HAP-1 (cell line): ENCODE data around the gene TAS2R46.
A peak's percentile ranks its signal among the peaks of the same experiment; 100 is the strongest.
"Not testable (repeated sequence)": the region's sequence is repeated elsewhere in the genome, so short reads cannot be mapped to it uniquely, and the experiment has no call there.

Experiments used
- DNase-seq, 2 experiments: peaks; one replicate each; pipeline ENCODE4 v3.0.0-alpha.2; 2016 to 2020; ENCODE audit warnings: low spot score in 2 of 2
- H3K27me3 ChIP-seq: fragments of 250-450 bp; sonication (Bioruptor Pico); 2 replicates; pipeline ENCODE4 v1.5.1; 2020; ENCODE audit warnings: low read depth, mild to moderate bottlenecking, moderate library complexity
- H3K36me3 ChIP-seq: fragments of 250-450 bp; sonication (Bioruptor Pico); replicated peaks from 2 replicates; pipeline ENCODE4 v1.5.1; 2020; ENCODE audit warnings: mild to moderate bottlenecking
- H3K4me1 ChIP-seq: fragments of 250-450 bp; sonication (Bioruptor Pico); 2 replicates; pipeline ENCODE4 v1.5.1; 2020; ENCODE audit warnings: mild to moderate bottlenecking
- H3K4me3 ChIP-seq: fragments of 250-450 bp; sonication (Bioruptor Pico); 2 replicates; pipeline ENCODE4 v1.5.1; 2020; ENCODE audit warnings: mild to moderate bottlenecking, moderate library complexity
- H3K9me3 ChIP-seq: fragments of 250-450 bp; sonication (Bioruptor Pico); 2 replicates; pipeline ENCODE4 v1.5.1; 2020; ENCODE audit warnings: mild to moderate bottlenecking, moderate library complexity
- in situ Hi-C: fragments of 300-500 bp; cut with MboI; formaldehyde crosslinking; loops from 3 replicates; pipeline ENCODE4 v1.14.3; 2020; ENCODE audit warnings: low sequenced_read_pairs, inconsistent platforms, mixed read lengths

The TAS2R46 gene

DNA sequence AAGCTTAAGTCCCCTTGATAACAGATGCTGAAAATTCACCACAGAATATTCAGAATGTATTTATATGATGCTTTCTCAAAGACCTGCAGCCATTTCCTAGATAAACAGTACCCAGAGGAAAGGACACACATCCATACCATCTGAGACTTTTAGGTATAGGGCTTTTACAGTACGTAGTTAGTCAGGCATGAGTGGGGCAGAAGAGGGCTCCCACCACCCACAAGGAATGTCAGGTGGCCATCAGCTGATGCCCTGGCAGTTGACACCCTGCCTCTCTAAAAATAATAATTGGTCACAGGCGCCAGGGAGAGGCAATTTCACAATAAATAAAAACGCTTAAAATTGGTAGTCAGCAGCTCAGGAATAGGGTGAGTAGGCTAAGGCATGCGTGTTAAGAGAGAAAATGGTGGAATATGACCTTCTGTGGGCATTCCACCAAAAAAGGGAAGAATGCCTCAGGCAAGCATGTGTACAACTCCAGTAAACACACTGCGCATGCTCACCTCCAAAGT is 7.8 kb upstream of the TAS2R46 start:
- H3K36me3 ChIP-seq = no peaks in the 10 kb centered on the region
- H3K4me1 ChIP-seq = no peaks in the 10 kb centered on the region
- DNase-seq = no peak
- no peak overlapping the region for H3K4me3 ChIP-seq
- in situ Hi-C loops = loop anchor here (5.0 kb wide), 1 partner anchor 53 kb away; no protein-coding TSS in a partner anchor
- no peaks in the 10 kb centered on the region for H3K27me3 ChIP-seq
- no peaks in the 10 kb centered on the region for H3K9me3 ChIP-seq

DNA sequence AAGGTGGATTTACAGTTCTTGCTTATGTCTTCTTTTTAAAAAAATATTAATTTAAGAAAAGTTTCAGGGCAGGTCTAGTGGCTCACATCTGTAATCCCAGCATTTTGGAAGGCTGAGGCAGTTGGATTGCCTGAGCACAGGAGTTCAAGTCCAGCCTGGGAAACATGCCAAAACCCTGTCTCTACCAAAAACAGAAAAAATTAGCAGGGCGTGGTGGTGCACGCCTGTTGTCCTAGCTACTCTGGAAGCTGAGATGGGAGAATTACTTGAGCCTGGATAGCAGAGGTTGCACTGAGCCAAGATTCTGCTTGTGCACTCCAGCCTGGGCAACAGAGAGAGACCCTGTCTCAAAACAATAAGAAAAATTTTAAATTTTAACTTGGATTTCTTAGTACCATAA is 5.4 kb upstream of the TAS2R46 start:
- in situ Hi-C loops = no loop called here
- no peaks in the 10 kb centered on the region for H3K4me1 ChIP-seq
- no peak for DNase-seq
- no peak overlapping the region for H3K4me3 ChIP-seq
- H3K27me3 ChIP-seq = no peaks in the 10 kb centered on the region
- no peaks in the 10 kb centered on the region for H3K36me3 ChIP-seq
- no peaks in the 10 kb centered on the region for H3K9me3 ChIP-seq

DNA sequence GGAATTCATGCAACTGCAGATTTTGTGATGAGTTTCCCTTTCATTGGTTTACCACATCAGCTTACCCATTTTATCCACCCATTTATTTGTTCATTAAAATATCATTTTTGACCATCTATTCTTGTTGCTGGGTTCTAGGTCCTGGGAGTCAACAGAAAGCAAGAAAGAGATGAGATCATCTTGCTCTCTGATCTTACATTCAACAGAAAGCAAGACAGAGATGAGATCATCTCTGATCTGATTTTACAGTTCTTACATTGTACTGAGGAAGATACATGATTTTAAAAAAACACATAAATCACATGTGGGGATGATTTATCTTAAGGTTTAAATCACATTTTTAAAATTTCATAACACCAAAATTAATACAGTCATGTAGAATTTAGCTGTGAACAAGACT is 2.3 kb downstream of the TAS2R46 start:
- Histone ChIP-seq H3K27me3 (no peaks in the 10 kb centered on the region), H3K4me3 (no peak overlapping the region), H3K9me3 (no peaks in the 10 kb centered on the region), H3K4me1 (no peaks in the 10 kb centered on the region), H3K36me3 (no peaks in the 10 kb centered on the region)
- in situ Hi-C loops = no loop called here
- DNase-seq = no peak

DNA sequence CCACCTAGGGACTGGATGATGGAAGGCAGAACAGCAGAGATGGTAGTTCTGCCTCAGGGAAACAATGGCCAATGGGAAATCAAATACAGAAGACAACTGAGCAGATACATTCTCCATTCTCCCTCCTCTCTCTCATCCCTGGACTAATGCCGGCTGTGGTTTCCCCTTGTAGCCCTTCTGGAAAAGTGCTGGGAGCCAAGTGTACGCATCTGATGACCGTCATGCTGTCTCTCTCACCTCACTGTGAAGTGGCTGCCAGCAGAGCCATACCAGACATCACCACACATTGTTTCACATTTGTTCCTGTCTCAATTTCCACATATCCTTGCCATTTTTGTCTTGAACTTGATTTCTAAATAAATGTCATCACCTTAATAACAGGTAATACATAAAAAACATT is 3.1 kb downstream of the TAS2R46 start:
- Histone ChIP-seq H3K4me3 (no peak overlapping the region), H3K36me3 (no peaks in the 10 kb centered on the region), H3K27me3 (no peaks in the 10 kb centered on the region), H3K9me3 (no peaks in the 10 kb centered on the region), H3K4me1 (no peaks in the 10 kb centered on the region)
- in situ Hi-C loops = no loop called here
- DNase-seq = no peak

DNA sequence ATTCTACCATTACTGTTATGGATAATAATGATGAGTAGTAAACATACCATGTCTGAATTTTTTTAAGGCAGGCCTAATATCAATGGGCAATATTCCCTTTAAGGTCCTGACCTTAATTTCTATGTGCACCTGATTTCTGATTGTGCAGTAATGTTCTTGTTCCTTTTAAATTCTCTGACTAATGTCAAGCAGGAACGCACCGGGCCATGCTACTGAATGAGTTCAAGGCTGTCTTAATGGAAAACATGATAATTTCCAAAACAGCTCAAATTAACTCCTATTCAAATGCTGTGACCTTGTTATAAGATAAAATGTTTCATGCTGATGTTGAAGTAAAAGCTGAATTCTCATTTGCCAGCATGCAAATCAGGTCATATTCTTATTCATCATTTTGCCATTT is 6.8 kb downstream of the TAS2R46 start:
- Histone ChIP-seq H3K9me3 (no peaks in the 10 kb centered on the region), H3K4me1 (no peaks in the 10 kb centered on the region), H3K27me3 (no peaks in the 10 kb centered on the region), H3K4me3 (no peak overlapping the region), H3K36me3 (no peaks in the 10 kb centered on the region)
- in situ Hi-C loops = no loop called here
- DNase-seq = no peak

DNA sequence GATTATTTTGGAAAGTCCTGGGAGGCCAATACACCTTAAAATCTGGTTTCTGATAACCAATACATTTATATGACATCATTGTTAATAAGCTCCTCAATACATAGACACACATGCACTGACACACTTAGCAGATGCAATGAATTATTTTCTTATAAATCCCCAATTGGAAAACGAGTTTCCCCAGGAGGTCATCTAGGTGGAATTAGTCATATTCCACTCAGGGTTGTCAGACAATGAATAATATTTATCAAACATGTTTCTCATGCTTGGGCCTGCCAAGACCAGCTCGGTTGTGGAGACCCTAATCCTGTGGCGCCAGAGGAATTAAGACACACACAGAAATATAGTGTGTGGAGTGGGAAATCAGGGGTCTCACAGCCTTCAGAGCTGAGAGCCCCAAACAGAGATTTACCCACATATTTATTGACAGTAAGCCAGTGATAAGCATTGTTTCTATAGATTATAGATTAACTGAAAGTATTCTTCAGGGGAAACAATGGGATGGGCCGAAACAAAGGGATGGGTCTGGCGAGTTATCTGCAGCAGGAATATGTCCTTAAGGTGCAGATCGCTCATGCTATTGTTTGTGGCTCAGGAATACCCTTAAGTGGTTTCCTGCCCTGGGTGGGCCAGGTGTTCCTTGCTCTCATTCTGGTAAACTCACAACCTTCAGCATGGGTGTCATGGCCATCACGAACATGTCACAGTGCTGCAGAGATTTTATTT is 12.1 kb downstream of the TAS2R46 start:
- H3K9me3 ChIP-seq, DNase-seq, in situ Hi-C loops, H3K4me3 ChIP-seq, H3K27me3 ChIP-seq, H3K36me3 ChIP-seq, H3K4me1 ChIP-seq: not testable (repeated sequence)

DNA sequence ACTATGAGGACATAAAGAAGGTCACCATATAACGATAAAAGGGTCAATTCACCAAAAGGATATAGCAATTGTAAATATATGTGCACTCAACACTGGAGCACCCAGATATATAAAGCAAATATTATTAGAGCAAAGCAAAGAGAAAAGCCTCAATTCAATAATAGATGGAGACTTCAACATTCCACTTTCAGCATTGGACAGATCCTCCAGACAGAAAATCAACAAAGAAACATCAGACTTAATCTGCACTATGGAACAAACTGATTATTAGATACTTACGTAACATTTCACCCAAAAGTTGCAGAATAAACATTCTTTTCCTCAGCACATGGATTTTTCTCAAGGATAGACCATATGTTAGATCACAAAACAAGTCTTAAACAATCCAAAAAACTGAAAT is 20.7 kb downstream of the TAS2R46 start:
- H3K9me3 ChIP-seq, in situ Hi-C loops, DNase-seq, H3K4me1 ChIP-seq, H3K4me3 ChIP-seq, H3K27me3 ChIP-seq, H3K36me3 ChIP-seq: not testable (repeated sequence)

DNA sequence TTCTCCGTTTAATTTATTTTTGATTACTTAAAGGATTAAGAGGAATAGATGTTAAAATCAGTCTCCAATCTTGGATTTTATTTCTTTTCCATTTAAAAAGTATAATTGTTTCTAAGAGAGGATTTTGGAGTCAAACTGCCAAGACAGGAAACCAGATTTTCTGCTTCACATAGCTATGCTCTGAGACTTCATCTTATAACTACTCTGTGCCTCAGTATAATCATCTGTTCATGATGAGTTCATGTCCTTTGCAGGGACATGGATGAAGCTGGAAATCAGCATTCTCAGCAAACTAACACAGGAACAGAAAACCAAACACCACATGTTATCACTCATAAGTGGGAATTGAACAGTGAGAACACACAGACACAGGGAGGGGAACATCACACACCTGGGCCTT is 21.9 kb downstream of the TAS2R46 start:
- Histone ChIP-seq H3K27me3 (no peaks in the 10 kb centered on the region), H3K36me3 (peaks cover 4% of the 10 kb centered on the region; the same call in 1 of the 2 replicates), H3K9me3 (no peaks in the 10 kb centered on the region), H3K4me1 (no peaks in the 10 kb centered on the region), H3K4me3 (no peak overlapping the region)
- DNase-seq = no peak
- in situ Hi-C loops = no loop called here

DNA sequence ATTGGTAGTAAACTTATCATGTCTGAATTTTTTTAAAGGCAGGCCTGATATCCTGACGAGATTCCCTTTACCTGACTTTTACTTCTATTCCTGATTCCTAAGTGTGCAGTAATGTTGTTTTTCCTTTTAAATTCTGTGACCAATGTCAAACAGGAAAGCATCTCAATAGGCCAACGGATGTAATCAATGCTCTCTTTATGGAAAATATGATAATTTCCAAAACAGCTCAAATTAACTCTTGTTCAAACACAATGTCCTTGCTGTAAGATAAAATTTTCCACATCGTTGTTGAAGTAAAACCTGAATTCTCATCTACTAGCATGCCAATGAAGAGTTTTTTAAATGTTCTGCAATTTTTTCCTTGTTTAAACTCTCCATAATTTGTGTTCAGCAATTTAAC is 22.9 kb downstream of the TAS2R46 start:
- Histone ChIP-seq H3K4me1 (no peaks in the 10 kb centered on the region), H3K9me3 (no peaks in the 10 kb centered on the region), H3K4me3 (no peak overlapping the region), H3K27me3 (no peaks in the 10 kb centered on the region), H3K36me3 (0 out of 2 replicates have a peak, but pooled peaks cover 4% of the 10 kb centered on the region)
- DNase-seq = no peak
- in situ Hi-C loops = no loop called here

DNA sequence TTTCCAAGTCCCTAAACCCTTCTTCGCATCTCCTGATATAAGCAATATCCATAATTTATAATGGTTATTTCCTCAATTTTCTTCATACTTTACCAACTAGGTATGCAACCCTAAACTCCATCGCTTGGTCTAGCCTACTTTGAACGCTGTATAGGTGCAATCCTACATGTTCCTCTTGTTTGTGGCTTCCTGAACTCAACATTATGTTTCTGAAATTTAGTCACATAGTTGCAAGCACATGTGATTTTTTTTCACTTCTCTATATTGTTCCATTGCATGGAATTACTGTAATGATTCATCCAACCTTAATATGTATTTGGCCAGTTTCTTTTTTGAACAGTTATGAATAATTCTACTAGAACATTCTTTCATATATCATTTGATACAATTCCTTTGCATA is 28.1 kb downstream of the TAS2R46 start:
- H3K9me3 ChIP-seq, H3K36me3 ChIP-seq, H3K4me1 ChIP-seq, DNase-seq, H3K4me3 ChIP-seq, in situ Hi-C loops, H3K27me3 ChIP-seq: not testable (repeated sequence)

DNA sequence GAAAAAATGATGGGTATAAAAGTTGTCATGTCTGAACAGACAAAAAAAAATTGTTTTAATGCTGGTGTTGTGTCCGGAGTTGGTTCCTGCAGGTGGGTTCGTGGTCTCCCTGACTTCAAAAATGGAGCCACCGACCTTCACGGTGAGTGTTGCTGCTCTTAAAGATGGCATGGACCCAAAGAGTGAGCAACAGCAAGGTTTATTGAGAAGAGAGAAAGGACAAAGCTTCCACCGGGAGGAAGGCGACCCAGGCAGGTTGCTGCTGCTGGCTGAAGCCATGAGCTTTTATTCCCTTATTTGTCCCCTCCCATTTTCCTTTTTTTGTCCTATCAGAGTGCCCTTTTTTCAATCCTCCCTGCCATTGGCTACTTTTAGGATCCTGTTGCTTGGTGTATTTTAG is 30.8 kb downstream of the TAS2R46 start, which contains the start of gene TAS2R31:
TAS2R31 (minus strand) TSS at position 101 of the 400 bp plus-strand sequence; CDS start at position 29, 72 bp downstream.
- in situ Hi-C loops = no loop called here
- Histone ChIP-seq H3K36me3 (no peaks in the 10 kb centered on the region), H3K4me3 (no peak within 1 kb of the TSS), H3K9me3 (no peaks in the 10 kb centered on the region), H3K27me3 (no peaks in the 10 kb centered on the region), H3K4me1 (no peaks in the 10 kb centered on the region)
- no peak for DNase-seq

DNA sequence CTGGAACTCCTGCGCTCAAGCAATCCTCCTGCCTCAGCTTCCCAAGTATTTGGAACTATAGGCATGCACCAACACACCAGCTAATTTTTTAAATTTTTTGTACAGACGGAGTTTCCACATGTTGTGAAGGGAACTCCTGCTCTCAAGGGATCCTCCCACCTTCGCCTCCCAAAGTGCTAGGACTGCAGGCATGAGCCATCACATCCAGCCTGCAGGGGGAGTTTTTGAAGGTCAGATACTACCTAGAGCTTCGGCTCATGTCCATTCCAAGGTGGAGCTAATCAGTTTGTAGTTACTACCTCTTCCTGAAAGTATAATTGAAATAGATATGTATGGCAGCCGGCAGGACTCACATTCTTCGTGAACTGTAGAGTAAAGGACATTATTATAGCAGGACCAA is 36.0 kb downstream of the TAS2R46 start:
- in situ Hi-C loops = no loop called here
- Histone ChIP-seq H3K9me3 (no peaks in the 10 kb centered on the region), H3K4me3 (no peak overlapping the region)

DNA sequence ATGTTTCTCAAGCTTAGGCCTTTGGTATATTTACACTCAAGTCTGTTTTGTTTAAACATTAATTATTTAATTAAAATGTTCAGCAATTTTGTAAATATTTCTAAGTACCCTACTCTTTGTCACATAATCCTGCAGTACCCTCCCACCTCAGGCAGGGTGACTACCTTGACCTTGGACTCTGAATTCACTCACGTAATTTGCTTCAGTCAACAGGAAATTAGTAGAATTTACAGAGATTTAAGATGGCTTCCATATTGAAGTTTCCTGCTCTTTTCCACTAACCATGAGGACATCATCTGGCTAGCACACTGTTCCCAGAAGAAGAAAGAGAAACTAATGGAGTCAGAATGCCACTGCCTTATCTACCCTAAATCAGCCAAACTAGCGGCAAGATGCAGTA is 38.7 kb downstream of the TAS2R46 start:
- in situ Hi-C loops = no loop called here
- no peaks in the 10 kb centered on the region for H3K36me3 ChIP-seq
- no peak overlapping the region for H3K4me3 ChIP-seq
- H3K4me1 ChIP-seq = no peaks in the 10 kb centered on the region
- no peak for DNase-seq
- H3K27me3 ChIP-seq = no peaks in the 10 kb centered on the region
- H3K9me3 ChIP-seq = no peaks in the 10 kb centered on the region

More for the DNA sequence above, 36.0 kb downstream of the TAS2R46 start:
- Histone ChIP-seq H3K27me3 (no peaks in the 10 kb centered on the region), H3K36me3 (no peaks in the 10 kb centered on the region), H3K4me1 (no peaks in the 10 kb centered on the region)
- DNase-seq = peak in 1 of 2 experiments; percentile 14

DNA sequence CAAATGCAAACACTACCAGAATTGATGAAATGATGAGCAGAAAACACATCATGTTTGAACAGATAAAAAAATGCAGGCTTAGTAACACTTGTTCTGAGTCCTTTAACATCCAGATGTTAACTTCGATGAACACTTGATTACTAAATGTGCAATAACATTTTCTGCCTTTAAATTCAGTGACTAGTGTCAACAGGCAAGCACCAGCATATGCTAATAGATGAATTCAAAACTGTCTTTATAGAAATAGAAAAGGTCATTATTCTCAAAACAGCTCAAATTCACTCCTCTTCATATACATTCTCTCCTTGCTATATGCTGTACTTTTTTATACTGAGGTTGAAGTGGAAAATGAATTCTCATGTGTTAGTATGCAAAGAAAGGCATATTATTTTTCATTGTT is 39.6 kb downstream of the TAS2R46 start, which contains the start of gene TAS2R19:
TAS2R19 (minus strand) TSS at position 101 of the 400 bp plus-strand sequence; CDS start at position 52, 49 bp downstream.
- no peaks in the 10 kb centered on the region for H3K36me3 ChIP-seq
- no peak within 1 kb of the TSS for H3K4me3 ChIP-seq
- in situ Hi-C loops = no loop called here
- no peaks in the 10 kb centered on the region for H3K27me3 ChIP-seq
- no peaks in the 10 kb centered on the region for H3K9me3 ChIP-seq
- H3K4me1 ChIP-seq = no peaks in the 10 kb centered on the region
- no peak for DNase-seq
